Karpas-422 (cell line): Measurements from ENCODE around the gene PPM1F. TPM values are rescaled to one million over a fixed set of nuclear protein-coding genes. Genes with fewer than 3 reads are reported as not detected.

ENCODE experiments used
- DNase-seq: peaks from one replicate; pipeline ENCODE4 v3.0.0-alpha.2; 2015
- H2AFZ ChIP-seq: fragments of 200-600 bp; sonication (generic); 2 replicates; pipeline ENCODE4 v1.6.1; 2014; ENCODE audit warnings: antibody characterized with exemption, low read length, mixed read lengths
- H3K27ac ChIP-seq: fragments of 200-600 bp; sonication (generic); 2 replicates; pipeline ENCODE4 v1.5.1; 2014; ENCODE audit warnings: mild to moderate bottlenecking, low read length, moderate library complexity
- H3K27me3 ChIP-seq: fragments of 200-600 bp; sonication (generic); 2 replicates; pipeline ENCODE4 v1.6.1; 2014; ENCODE audit warnings: low read length, mixed read lengths
- H3K36me3 ChIP-seq: fragments of 200-600 bp; sonication (generic); 2 replicates; pipeline ENCODE4 v1.6.1; 2014; ENCODE audit warnings: low read length, mixed read lengths; ENCODE audit not compliant: insufficient read depth
- H3K4me1 ChIP-seq: fragments of 200-600 bp; sonication (generic); 2 replicates; pipeline ENCODE4 v1.6.1; 2014; ENCODE audit warnings: mild to moderate bottlenecking, low read length, mixed read lengths
- H3K4me2 ChIP-seq: fragments of 200-600 bp; sonication (generic); 2 replicates; pipeline ENCODE4 v1.6.1; 2014; ENCODE audit warnings: low read length, low read depth, mild to moderate bottlenecking; ENCODE audit not compliant: poor library complexity, severe bottlenecking
- H3K4me3 ChIP-seq: fragments of 200-600 bp; sonication (generic); 2 replicates; pipeline ENCODE4 v1.5.1; 2014; ENCODE audit warnings: mild to moderate bottlenecking, antibody characterized with exemption, low read length, mixed read lengths
- H3K79me2 ChIP-seq: fragments of 200-600 bp; sonication (generic); 2 replicates; pipeline ENCODE4 v1.6.1; 2014; ENCODE audit warnings: mild to moderate bottlenecking, low read length, mixed read lengths
- H3K9ac ChIP-seq: fragments of 200-600 bp; sonication (generic); 2 replicates; pipeline ENCODE4 v1.6.0; 2014; ENCODE audit warnings: low read length
- H3K9me2 ChIP-seq: fragments of 200-600 bp; sonication (generic), shearing (Covaris generic); replicated peaks from 2 replicates; pipeline ENCODE4 v1.6.0; 2014; ENCODE audit warnings: mild to moderate bottlenecking, low read length, moderate library complexity; ENCODE audit not compliant: insufficient read depth
- H3K9me3 ChIP-seq: fragments of 300-700, 200-600 bp; sonication (generic); 2 replicates; pipeline ENCODE4 v1.6.1; 2014; ENCODE audit warnings: low read length, mixed read lengths
- H4K20me1 ChIP-seq: fragments of 200-600 bp; sonication (generic); 2 replicates; pipeline ENCODE4 v1.6.1; 2014; ENCODE audit warnings: mild to moderate bottlenecking, antibody characterized with exemption, low read length, low read depth; ENCODE audit not compliant: insufficient read depth
- total RNA-seq: library from RNA; depleted of rRNA; stranded (reverse); fragments of >200 nt; shearing (Covaris generic); gene quantifications from 2 replicates; pipeline ENCODE4 v1.2.3, GENCODE V29; 2014; ENCODE audit warnings: low replicate concordance

The PPM1F gene
- total RNA-seq, 1 experiment from 2014 or later, result 21.1 TPM

- H3K4me2 ChIP-seq, result no peak overlapping the region
- H3K27ac ChIP-seq, result no peak overlapping the region
- DNase-seq, result no peak
- H3K79me2 ChIP-seq, result peaks cover 15% of the 10 kb centered on the region
- H4K20me1 ChIP-seq, result no peaks in the 10 kb centered on the region
- no peaks in the 10 kb centered on the region for H3K9me2 ChIP-seq
- peaks cover 34% of the 10 kb centered on the region for H3K36me3 ChIP-seq
- no peaks in the 10 kb centered on the region for H3K4me1 ChIP-seq
- H3K9ac ChIP-seq, result no peak overlapping the region
- no peaks in the 10 kb centered on the region for H3K27me3 ChIP-seq
- H2AFZ ChIP-seq, result no peak overlapping the region
- H3K4me3 ChIP-seq, result no peak overlapping the region
- no peaks in the 10 kb centered on the region for H3K9me3 ChIP-seq
These were observed 19.2 kb upstream of the PPM1F start for GRCh38 chr22:21971858-21972275.

GRCh38 chr22:21970800-21971617, 18.4 kb upstream of the PPM1F start:
- Histone ChIP-seq H3K9me3 (no peaks in the 10 kb centered on the region), H3K9ac (no peak overlapping the region), H4K20me1 (no peaks in the 10 kb centered on the region), H3K9me2 (no peaks in the 10 kb centered on the region), H3K4me2 (no peak overlapping the region), H3K4me1 (no peaks in the 10 kb centered on the region), H3K36me3 (peaks cover 42% of the 10 kb centered on the region), H3K27ac (no peak overlapping the region), H3K27me3 (no peaks in the 10 kb centered on the region), H2AFZ (no peak overlapping the region), H3K79me2 (peaks cover 7% of the 10 kb centered on the region; the same call in 1 of the 2 replicates), H3K4me3 (no peak overlapping the region)
- DNase-seq, result no peak

GRCh38 chr22:21970037-21970799, 17.6 kb upstream of the PPM1F start:
- H3K79me2 ChIP-seq, result peaks cover 7% of the 10 kb centered on the region; the same call in 1 of the 2 replicates
- no peaks in the 10 kb centered on the region for H3K9me3 ChIP-seq
- H3K4me3 ChIP-seq, result no peak overlapping the region
- H3K27me3 ChIP-seq, result no peaks in the 10 kb centered on the region
- DNase-seq, result no peak
- no peak overlapping the region for H2AFZ ChIP-seq
- H3K27ac ChIP-seq, result no peak overlapping the region
- no peak overlapping the region for H3K9ac ChIP-seq
- H3K9me2 ChIP-seq, result no peaks in the 10 kb centered on the region
- H3K4me2 ChIP-seq, result no peak overlapping the region
- peaks cover 42% of the 10 kb centered on the region for H3K36me3 ChIP-seq
- H4K20me1 ChIP-seq, result no peaks in the 10 kb centered on the region
- H3K4me1 ChIP-seq, result no peaks in the 10 kb centered on the region

GRCh38 chr22:21968452-21969129, 15.9 kb upstream of the PPM1F start:
- H3K27ac ChIP-seq, result no peak overlapping the region
- no peak overlapping the region for H2AFZ ChIP-seq
- H3K9me2 ChIP-seq, result no peaks in the 10 kb centered on the region
- H3K4me3 ChIP-seq, result no peak overlapping the region
- no peak overlapping the region for H3K4me2 ChIP-seq
- H3K4me1 ChIP-seq, result no peaks in the 10 kb centered on the region
- H3K9ac ChIP-seq, result no peak overlapping the region
- no peaks in the 10 kb centered on the region for H3K27me3 ChIP-seq
- no peaks in the 10 kb centered on the region for H4K20me1 ChIP-seq
- H3K79me2 ChIP-seq, result peaks cover 7% of the 10 kb centered on the region; the same call in 1 of the 2 replicates
- DNase-seq, result no peak
- H3K9me3 ChIP-seq, result no peaks in the 10 kb centered on the region
- H3K36me3 ChIP-seq, result peaks cover 47% of the 10 kb centered on the region

- H3K27ac ChIP-seq, result no peak overlapping the region
- no peak overlapping the region for H2AFZ ChIP-seq
- no peaks in the 10 kb centered on the region for H3K9me3 ChIP-seq
- no peaks in the 10 kb centered on the region for H3K9me2 ChIP-seq
- DNase-seq, result no peak
- H4K20me1 ChIP-seq, result no peaks in the 10 kb centered on the region
- no peaks in the 10 kb centered on the region for H3K4me1 ChIP-seq
- H3K27me3 ChIP-seq, result no peaks in the 10 kb centered on the region
- no peak overlapping the region for H3K4me3 ChIP-seq
- H3K9ac ChIP-seq, result no peak overlapping the region
- H3K36me3 ChIP-seq, result peaks cover 43% of the 10 kb centered on the region
- peaks cover 7% of the 10 kb centered on the region; the same call in 1 of the 2 replicates for H3K79me2 ChIP-seq
- no peak overlapping the region for H3K4me2 ChIP-seq
These were observed 15.1 kb upstream of the PPM1F start for GRCh38 chr22:21967693-21968271.

- Histone ChIP-seq H3K4me1 (no peaks in the 10 kb centered on the region), H3K79me2 (peaks cover 7% of the 10 kb centered on the region; the same call in 1 of the 2 replicates), H2AFZ (no peak overlapping the region), H3K4me3 (no peak overlapping the region), H3K36me3 (peaks cover 41% of the 10 kb centered on the region), H3K27ac (no peak overlapping the region), H3K9me2 (no peaks in the 10 kb centered on the region), H4K20me1 (no peaks in the 10 kb centered on the region), H3K4me2 (no peak overlapping the region), H3K9me3 (no peaks in the 10 kb centered on the region), H3K9ac (no peak overlapping the region), H3K27me3 (no peaks in the 10 kb centered on the region)
- no peak for DNase-seq
These were observed 14.2 kb upstream of the PPM1F start for GRCh38 chr22:21966643-21967516.

- DNase-seq, result no peak
- Histone ChIP-seq H3K4me1 (no peaks in the 10 kb centered on the region), H3K27me3 (no peaks in the 10 kb centered on the region), H3K9ac (no peak overlapping the region), H3K4me3 (no peak overlapping the region), H3K27ac (no peak overlapping the region), H3K9me3 (no peaks in the 10 kb centered on the region), H2AFZ (no peak overlapping the region), H3K36me3 (peaks cover 36% of the 10 kb centered on the region), H3K9me2 (no peaks in the 10 kb centered on the region), H3K79me2 (no peaks in the 10 kb centered on the region), H4K20me1 (no peaks in the 10 kb centered on the region), H3K4me2 (no peak overlapping the region)
These were observed 13.2 kb upstream of the PPM1F start for GRCh38 chr22:21965762-21966288.
